ENCODE measurements around the gene PANX1.

Gene PANX1

GRCh38 chr11:94129512-94130297 lies 1.1 kb downstream of the PANX1 start:
- no peak for DNase-seq (ENCODE audit: low read depth)

GRCh38 chr11:94130298-94131046 lies 1.8 kb downstream of the PANX1 start:
- peak; percentile 93 for DNase-seq (ENCODE audit: low read depth)

- no peak for DNase-seq (ENCODE audit: low read depth)
These were observed 2.5 kb downstream of the PANX1 start for GRCh38 chr11:94131047-94131717.

- DNase-seq (ENCODE audit: low read depth): no peak
These were observed 3.1 kb downstream of the PANX1 start for GRCh38 chr11:94131718-94132115.

GRCh38 chr11:94132152-94132558 lies 3.5 kb downstream of the PANX1 start:
- peak; percentile 72 for DNase-seq (ENCODE audit: low read depth)

- DNase-seq (ENCODE audit: low read depth): no peak
These were observed 4.3 kb downstream of the PANX1 start for GRCh38 chr11:94132823-94133408.

- no peak for DNase-seq (ENCODE audit: low read depth)
These were observed 5.1 kb downstream of the PANX1 start for GRCh38 chr11:94133752-94134151.

GRCh38 chr11:94134651-94135512 lies 6.2 kb downstream of the PANX1 start:
- DNase-seq (ENCODE audit: low read depth): peak; percentile 93

- no peak for DNase-seq (ENCODE audit: low read depth)
These were observed 10.8 kb downstream of the PANX1 start for GRCh38 chr11:94139416-94139815.

- DNase-seq (ENCODE audit: low read depth): no peak
These were observed 11.6 kb downstream of the PANX1 start for GRCh38 chr11:94140154-94140655.

GRCh38 chr11:94141511-94142307 lies 13.1 kb downstream of the PANX1 start:
- DNase-seq (ENCODE audit: low read depth): no peak

GRCh38 chr11:94142308-94143281 lies 14.0 kb downstream of the PANX1 start:
- no peak for DNase-seq (ENCODE audit: low read depth)

GRCh38 chr11:94144216-94144615 lies 15.6 kb downstream of the PANX1 start:
- no peak for DNase-seq (ENCODE audit: low read depth)

- DNase-seq (ENCODE audit: low read depth): no peak
These were observed 16.0 kb downstream of the PANX1 start for GRCh38 chr11:94144664-94145063.

- DNase-seq (ENCODE audit: low read depth): no peak
These were observed 16.8 kb downstream of the PANX1 start for GRCh38 chr11:94145431-94145830.

- DNase-seq (ENCODE audit: low read depth): no peak
These were observed 17.3 kb downstream of the PANX1 start for GRCh38 chr11:94145916-94146315.

- no peak for DNase-seq (ENCODE audit: low read depth)
These were observed 18.8 kb downstream of the PANX1 start for GRCh38 chr11:94147433-94147845.

- DNase-seq (ENCODE audit: low read depth): no peak
These were observed 19.5 kb downstream of the PANX1 start for GRCh38 chr11:94148189-94148588.

- no peak for DNase-seq (ENCODE audit: low read depth)
These were observed 20.9 kb downstream of the PANX1 start for GRCh38 chr11:94149431-94150017.
